GM12878 (cell line): ENCODE data around the gene MCF2L2. TPM values are rescaled to one million over a fixed set of nuclear protein-coding genes. Genes with fewer than 3 reads are reported as not detected.

Experiments
- ATAC-seq: fragments of 200-7000 bp; cut with Tn5 transposase; 3 replicates; pipeline ENCODE4 v1.9.1; 2020; ENCODE audit warnings: mild to moderate bottlenecking, moderate library complexity
- BruUV-seq: library from RNA; stranded (reverse); fragments of 400-500 nt; replicated peaks from 2 replicates; lab custom pipeline; 2021; lab: Mats Ljungman, UMichigan
- CTCF ChIA-PET: fragments of 300-600 bp; sonication (Branson Sonifier 250); formaldehyde crosslinking; extraction: SDS; loops from one replicate; lab custom pipeline; 2021; ENCODE audit warnings: inconsistent platforms; lab: Yijun Ruan, JAX
- POLR2A ChIA-PET: fragments of 350-600 bp; formaldehyde crosslinking; extraction: SDS; loops from one replicate; lab custom pipeline; 2021; ENCODE audit warnings: inconsistent platforms; lab: Charles Lee
- RAD21 ChIA-PET: fragments of 300-600 bp; sonication (Branson Sonifier 250); formaldehyde crosslinking; loops from one replicate; lab custom pipeline; 2023; ENCODE audit warnings: antibody characterized with exemption; ENCODE audit not compliant: unreplicated experiment; lab: Charles Lee
- SMC1A ChIA-PET: fragments of 300-600 bp; sonication (Branson Sonifier 250); formaldehyde crosslinking; loops from one replicate; lab custom pipeline; 2023; ENCODE audit not compliant: unreplicated experiment, uncharacterized antibody; lab: Charles Lee
- DNase-seq: peaks from one replicate; pipeline ENCODE4 v3.0.0-alpha.2; 2011; ENCODE audit warnings: low read depth, low spot score
- FAIRE-seq: peaks from 3 replicates; lab custom pipeline; 2011; peaks lifted over from hg19 to GRCh38; lab: Jason Lieb, UNC
- H2AFZ ChIP-seq: 2 replicates; pipeline ENCODE4 v1.6.0; 2011; ENCODE audit warnings: low read depth, low read length, control low read depth; ENCODE audit not compliant: control insufficient read depth
- H3K27ac ChIP-seq: 2 replicates; pipeline ENCODE4 v1.5.1; 2011; ENCODE audit warnings: control low read depth; ENCODE audit not compliant: control insufficient read depth, insufficient read depth
- H3K27me3 ChIP-seq, 2 experiments: replicated peaks in 1 of 2; 2 replicates each; pipeline versions ENCODE4 v1.6.0 to v1.6.1; 2011; ENCODE audit warnings: low read length in 1 of 2; ENCODE audit not compliant: control insufficient read depth in 2 of 2, insufficient read depth in 2 of 2
- H3K36me3 ChIP-seq, 2 experiments: 2 replicates each; pipeline ENCODE4 v1.5.1; 2011; ENCODE audit warnings: low read length in 1 of 2; ENCODE audit not compliant: control insufficient read depth in 2 of 2, insufficient read depth in 2 of 2
- H3K4me1 ChIP-seq: 2 replicates; pipeline ENCODE4 v1.6.1; 2011; ENCODE audit warnings: mild to moderate bottlenecking, low read length, moderate library complexity, mixed read lengths; ENCODE audit not compliant: control insufficient read depth, insufficient read depth
- H3K4me2 ChIP-seq: 2 replicates; pipeline ENCODE4 v1.6.0; 2011; ENCODE audit warnings: control low read depth; ENCODE audit not compliant: control insufficient read depth, insufficient read depth
- H3K4me3 ChIP-seq: fragments of 200-600 bp; sonication (generic); 2 replicates; pipeline ENCODE4 v1.5.1; 2016
- H3K79me2 ChIP-seq: 2 replicates; pipeline ENCODE4 v1.6.0; 2011; ENCODE audit warnings: low read length; ENCODE audit not compliant: control insufficient read depth, insufficient read depth
- H3K9ac ChIP-seq: 2 replicates; pipeline ENCODE4 v1.8.0; 2011; ENCODE audit warnings: low read length, control low read depth, mixed read lengths; ENCODE audit not compliant: control insufficient read depth, insufficient read depth
- H3K9me3 ChIP-seq: replicated peaks from 3 replicates; pipeline ENCODE4 v1.5.1; 2011; ENCODE audit warnings: mild to moderate bottlenecking, low read length; ENCODE audit not compliant: control insufficient read depth, insufficient read depth
- H4K20me1 ChIP-seq: 2 replicates; pipeline ENCODE4 v1.6.0; 2011; ENCODE audit not compliant: control insufficient read depth, insufficient read depth
- KAT2A ChIP-seq: conservative IDR thresholded peaks from 2 replicates; pipeline ENCODE4 v1.6.1; 2011; ENCODE audit warnings: low read depth, low read length; ENCODE audit not compliant: control insufficient read depth
- MTA2 ChIP-seq: fragments of 450-650 bp; IDR thresholded peaks from 2 replicates; pipeline ENCODE4 v1.6.1; 2016; ENCODE audit warnings: low read depth, mild to moderate bottlenecking, moderate library complexity
- NFYA ChIP-seq: IDR thresholded peaks from 2 replicates; pipeline ENCODE4 v1.6.1; 2011; ENCODE audit warnings: low read depth, mild to moderate bottlenecking, low read length, improper control_type of control experiment, borderline replicate concordance
- NRF1 ChIP-seq: conservative IDR thresholded peaks from 2 replicates; pipeline ENCODE4 v1.6.1; 2011; ENCODE audit warnings: mild to moderate bottlenecking, low read depth, low read length, improper control_type of control experiment
- PBX3 ChIP-seq: IDR thresholded peaks from 2 replicates; pipeline ENCODE4 v1.6.1; 2011; ENCODE audit warnings: mild to moderate bottlenecking, low read depth, low read length, moderate library complexity; ENCODE audit not compliant: insufficient replicate concordance
- SIN3A ChIP-seq: IDR thresholded peaks from 2 replicates; pipeline ENCODE4 v1.6.1; 2012; ENCODE audit warnings: low read depth, low read length, improper control_type of control experiment
- TCF3 ChIP-seq: IDR thresholded peaks from 2 replicates; pipeline ENCODE4 v1.6.1; 2012; ENCODE audit warnings: low read depth, mild to moderate bottlenecking, low read length, borderline replicate concordance; ENCODE audit not compliant: insufficient read depth
- ZSCAN29 ChIP-seq: fragments of 450-650 bp; IDR thresholded peaks from 2 replicates; pipeline ENCODE4 v1.6.1; 2017; ENCODE audit warnings: mild to moderate bottlenecking, moderate library complexity
- WGBS: methylation state at CpG from one replicate; pipeline ENCODE4 v1.1.6; 2016; ENCODE audit warnings: low lambda C conversion rate; ENCODE audit not compliant: insufficient replicate concordance, insufficient coverage; ENCODE audit errors: missing lambda C conversion rate; 5-methylcytosine and 5-hydroxymethylcytosine counted together
- in situ Hi-C: fragments of 300-500 bp; cut with MboI; formaldehyde crosslinking; loops from 9 replicates; pipeline ENCODE4 v1.14.3; 2018; ENCODE audit warnings: mixed read lengths
- intact Hi-C: fragments of 100-400 bp; cut with micrococcal nuclease; formaldehyde crosslinking; loops from one replicate; pipeline ENCODE4 v1.14.2; 2022; ENCODE audit not compliant: unreplicated experiment
- polyA plus RNA-seq, 11 experiments: library from polyadenylated mRNA; depleted of rRNA in 4 of 11; unstranded in 6 of 11; stranded (reverse) in 5 of 11; fragments of >200 nt; fragmentation: Nextera tagmentation in 4 of 11; fragmentation: Illumina TruSeq in 1 of 11; extraction: Ambion mirVana in 4 of 11; extraction: Trizol in 1 of 11; gene quantifications; 1 replicate in 1 of 11; 2 replicates in 10 of 11; pipeline versions ENCODE4 v1.2.1 to v1.2.3, GENCODE V29; 2011 to 2016; ENCODE audit warnings: inconsistent platforms in 2 of 11, missing spikeins in 2 of 11, low read depth in 1 of 11
- total RNA-seq, 4 experiments: library from RNA; depleted of rRNA in 3 of 4; stranded (reverse); fragments of >200 nt in 3 of 4; fragmentation: Illumina TruSeq in 1 of 4; extraction: Trizol in 1 of 4; gene quantifications; 2 replicates each; pipeline versions ENCODE4 v1.2.1 to v1.2.3, GENCODE V29; 2013 to 2021
- TF ChIP-seq, protein P1 (sequence below): fragments of 150-350 bp; IDR thresholded peaks from 2 replicates; pipeline ENCODE4 v1.6.1; 2016; ENCODE audit warnings: low read depth, low read length

Gene MCF2L2
- total and polyA plus RNA-seq, 10 of the 15 experiments (the other 5 are each of a cell fraction or from before 2014, with no cell fraction given), result 0.37 to 2.8 (median 1.4) TPM

DNA sequence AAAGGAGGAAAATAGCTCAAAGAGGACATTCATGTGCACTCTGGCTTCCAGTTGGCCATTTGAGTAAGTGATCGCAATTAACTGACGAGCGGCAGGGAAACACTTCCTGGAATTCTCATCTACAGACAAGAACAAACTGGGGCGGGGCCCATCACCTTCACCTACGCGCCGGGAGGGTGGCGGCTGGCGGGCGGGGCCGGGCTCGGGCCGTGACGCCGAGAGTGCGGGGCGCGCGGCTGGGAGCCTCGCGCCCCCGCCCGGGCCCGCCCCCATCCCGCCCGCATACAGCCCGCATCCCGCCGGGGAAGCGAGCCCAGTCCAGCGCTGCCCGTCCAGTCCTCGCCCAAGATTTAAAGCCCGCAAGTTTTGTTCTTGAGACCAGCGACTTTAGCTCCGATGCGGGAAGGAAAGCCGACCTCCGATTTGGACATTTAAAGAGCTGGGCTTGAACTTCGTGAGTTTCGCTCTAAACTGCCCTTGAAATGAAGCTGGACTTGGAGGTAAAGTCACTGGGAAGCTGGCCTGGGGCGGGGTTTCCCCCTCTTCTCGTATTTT is 175.4 kb downstream of the MCF2L2 start, which contains the start of gene B3GNT5:
Gene B3GNT5, plus strand, starts transcription at position 281 of the 555 bp plus-strand sequence. CDS start 16,546 bp downstream, outside the sequence.
- 29% methylated on average over 15 of the region's 43 CpGs for WGBS
- H3K4me3 ChIP-seq, result peak within 1 kb of the TSS; percentile 53
- H3K9me3 ChIP-seq, result no peaks in the 10 kb centered on the region
- no peak for ATAC-seq
- no TSS peak for BruUV-seq
- H3K36me3 ChIP-seq, result no peaks in the 10 kb centered on the region
- SMC1A ChIA-PET, result interaction anchor here (0.6 to 1.2 kb wide), 4 partner anchors 13 to 69 kb away, joined by 3 to 4 read pairs (median 3); no protein-coding TSS in a partner anchor
- TF ChIP-seq PBX3, result no peak
- TF ChIP-seq, all 136 proteins: peak for 0
- ChIA-PET RAD21 (interaction anchor here (0.6 to 2.1 kb wide), 5 partner anchors 33 to 1999 kb away, joined by 3 to 9 read pairs (median 5); no protein-coding TSS in a partner anchor), POLR2A (no interaction called here), CTCF (interaction anchor here (0.6 to 4.3 kb wide), 5 partner anchors 13 to 129 kb away, joined by 3 to 19 read pairs (median 3); no protein-coding TSS in a partner anchor)
- no peak within 1 kb of the TSS for H3K27ac ChIP-seq
- peak within 1 kb of the TSS; percentile 83 for H3K4me2 ChIP-seq
- 0 out of 2 replicates have a peak, but pooled peaks cover 2% of the 10 kb centered on the region for H4K20me1 ChIP-seq
- H3K27me3 ChIP-seq, result peaks cover 9 to 21% of the 10 kb centered on the region in 2 experiments
- in situ Hi-C loops (no loop called here), intact Hi-C loops (no loop called here)
- no peaks in the 10 kb centered on the region for H3K79me2 ChIP-seq
- no peaks in the 10 kb centered on the region for H3K4me1 ChIP-seq
- DNase-seq (no peak), FAIRE-seq (no peak)
- H3K9ac ChIP-seq, result no peak within 1 kb of the TSS
- 0 out of 2 replicates have a peak within 1 kb of the TSS, but pooled peaks have one; percentile 17 for H2AFZ ChIP-seq

GRCh38 chr3:183252118-183252782 is 176.2 kb downstream of the MCF2L2 start:
- 93% methylated on average over 5 of the region's 5 CpGs for WGBS
- no peaks in the 10 kb centered on the region for H3K36me3 ChIP-seq
- no peak overlapping the region for H3K4me2 ChIP-seq
- SMC1A ChIA-PET, result interaction anchor here (1.0 to 1.2 kb wide), 2 partner anchors 9 to 66 kb away, joined by 3 read pairs; no protein-coding TSS in a partner anchor
- no peak overlapping the region for H3K27ac ChIP-seq
- H3K27me3 ChIP-seq, result peaks cover 9 to 21% of the 10 kb centered on the region in 2 experiments
- no peaks in the 10 kb centered on the region for H3K4me1 ChIP-seq
- BruUV-seq, result no TSS peak
- in situ Hi-C loops (no loop called here), intact Hi-C loops (no loop called here)
- ATAC-seq (no peak), DNase-seq (no peak), FAIRE-seq (no peak)
- 0 out of 2 replicates have a peak, but pooled peaks cover 2% of the 10 kb centered on the region for H4K20me1 ChIP-seq
- no peak overlapping the region for H3K9ac ChIP-seq
- no peaks in the 10 kb centered on the region for H3K79me2 ChIP-seq
- H3K9me3 ChIP-seq, result no peaks in the 10 kb centered on the region
- CTCF ChIA-PET, result interaction anchor here (0.6 to 4.3 kb wide), 3 partner anchors 63 to 129 kb away, joined by 3 to 19 read pairs (median 6); no protein-coding TSS in a partner anchor
- RAD21 ChIA-PET, result interaction anchor here (1.1 to 2.1 kb wide), 2 partner anchors 34 to 130 kb away, joined by 5 to 9 read pairs; no protein-coding TSS in a partner anchor
- POLR2A ChIA-PET, result no interaction called here
- no peak overlapping the region for H3K4me3 ChIP-seq
- H2AFZ ChIP-seq, result no peak overlapping the region
- TF ChIP-seq, protein P1, sequence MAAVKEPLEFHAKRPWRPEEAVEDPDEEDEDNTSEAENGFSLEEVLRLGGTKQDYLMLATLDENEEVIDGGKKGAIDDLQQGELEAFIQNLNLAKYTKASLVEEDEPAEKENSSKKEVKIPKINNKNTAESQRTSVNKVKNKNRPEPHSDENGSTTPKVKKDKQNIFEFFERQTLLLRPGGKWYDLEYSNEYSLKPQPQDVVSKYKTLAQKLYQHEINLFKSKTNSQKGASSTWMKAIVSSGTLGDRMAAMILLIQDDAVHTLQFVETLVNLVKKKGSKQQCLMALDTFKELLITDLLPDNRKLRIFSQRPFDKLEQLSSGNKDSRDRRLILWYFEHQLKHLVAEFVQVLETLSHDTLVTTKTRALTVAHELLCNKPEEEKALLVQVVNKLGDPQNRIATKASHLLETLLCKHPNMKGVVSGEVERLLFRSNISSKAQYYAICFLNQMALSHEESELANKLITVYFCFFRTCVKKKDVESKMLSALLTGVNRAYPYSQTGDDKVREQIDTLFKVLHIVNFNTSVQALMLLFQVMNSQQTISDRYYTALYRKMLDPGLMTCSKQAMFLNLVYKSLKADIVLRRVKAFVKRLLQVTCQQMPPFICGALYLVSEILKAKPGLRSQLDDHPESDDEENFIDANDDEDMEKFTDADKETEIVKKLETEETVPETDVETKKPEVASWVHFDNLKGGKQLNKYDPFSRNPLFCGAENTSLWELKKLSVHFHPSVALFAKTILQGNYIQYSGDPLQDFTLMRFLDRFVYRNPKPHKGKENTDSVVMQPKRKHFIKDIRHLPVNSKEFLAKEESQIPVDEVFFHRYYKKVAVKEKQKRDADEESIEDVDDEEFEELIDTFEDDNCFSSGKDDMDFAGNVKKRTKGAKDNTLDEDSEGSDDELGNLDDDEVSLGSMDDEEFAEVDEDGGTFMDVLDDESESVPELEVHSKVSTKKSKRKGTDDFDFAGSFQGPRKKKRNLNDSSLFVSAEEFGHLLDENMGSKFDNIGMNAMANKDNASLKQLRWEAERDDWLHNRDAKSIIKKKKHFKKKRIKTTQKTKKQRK, result no peak
- TF ChIP-seq KAT2A (no peak), NRF1 (no peak), SIN3A (no peak), MTA2 (no peak), NFYA (no peak), TCF3 (no peak), ZSCAN29 (no peak)
